Memory B cell (primary cell): ENCODE measurements around the gene RNF4.
A peak's percentile ranks its signal among the peaks of the same experiment; 100 is the strongest.

Experiments
- ATAC-seq: fragments of 150-1000 bp; cut with Tn5 transposase; 2 replicates; pipeline ENCODE4 v1.10.0; 2021; ENCODE audit warnings: low read depth, mild to moderate bottlenecking, moderate library complexity
- DNase-seq, 2 donors: peaks; one replicate each; pipeline ENCODE4 v3.0.0; 2022; ENCODE audit warnings: low spot score in 2 of 2
- H3K27ac Mint-ChIP-seq: one replicate; pipeline ENCODE4 v1.8.0; 2022; ENCODE audit warnings: mild to moderate bottlenecking, moderate library complexity, mixed read lengths
- H3K27me3 Mint-ChIP-seq: one replicate; pipeline ENCODE4 v1.8.0; 2022; ENCODE audit warnings: mixed read lengths
- H3K36me3 Mint-ChIP-seq: one replicate; pipeline ENCODE4 v1.8.0; 2022; ENCODE audit warnings: mild to moderate bottlenecking, mixed read lengths
- H3K4me1 Mint-ChIP-seq: one replicate; pipeline ENCODE4 v1.8.0; 2022; ENCODE audit warnings: mixed read lengths
- H3K4me3 Mint-ChIP-seq: one replicate; pipeline ENCODE4 v1.8.0; 2022; ENCODE audit warnings: mild to moderate bottlenecking, moderate library complexity, mixed read lengths
- H3K9me3 Mint-ChIP-seq: one replicate; pipeline ENCODE4 v1.8.0; 2022; ENCODE audit warnings: mixed read lengths

Gene RNF4

GRCh38 chr4:2483237-2483636 is 14.3 kb downstream of the RNF4 start:
- H3K36me3 Mint-ChIP-seq, result peaks cover 2% of the 10 kb centered on the region
- H3K9me3 Mint-ChIP-seq, result no peaks in the 10 kb centered on the region
- H3K4me1 Mint-ChIP-seq, result peaks cover 85% of the 10 kb centered on the region
- peak overlapping the region; percentile 85 for H3K27ac Mint-ChIP-seq
- DNase-seq (no peak), ATAC-seq (no peak)
- H3K27me3 Mint-ChIP-seq, result no peaks in the 10 kb centered on the region
- H3K4me3 Mint-ChIP-seq, result no peak overlapping the region

GRCh38 chr4:2484185-2484584 is 15.3 kb downstream of the RNF4 start:
- no peaks in the 10 kb centered on the region for H3K9me3 Mint-ChIP-seq
- H3K36me3 Mint-ChIP-seq, result peaks cover 2% of the 10 kb centered on the region
- DNase-seq, result no peak
- no peak for ATAC-seq
- H3K4me3 Mint-ChIP-seq, result peak overlapping the region; percentile 24
- peak overlapping the region; percentile 97 for H3K27ac Mint-ChIP-seq
- peaks cover 78% of the 10 kb centered on the region for H3K4me1 Mint-ChIP-seq
- H3K27me3 Mint-ChIP-seq, result no peaks in the 10 kb centered on the region

GRCh38 chr4:2484993-2485392 is 16.1 kb downstream of the RNF4 start:
- Mint-ChIP-seq H3K27me3 (no peaks in the 10 kb centered on the region), H3K9me3 (no peaks in the 10 kb centered on the region), H3K27ac (peak overlapping the region; percentile 97), H3K36me3 (peaks cover 4% of the 10 kb centered on the region), H3K4me1 (peaks cover 76% of the 10 kb centered on the region), H3K4me3 (peak overlapping the region; percentile 80)
- ATAC-seq (peak; percentile 91), DNase-seq (peak; percentile 68 to 81)

- peaks cover 69% of the 10 kb centered on the region for H3K4me1 Mint-ChIP-seq
- H3K36me3 Mint-ChIP-seq, result peaks cover 11% of the 10 kb centered on the region
- no peaks in the 10 kb centered on the region for H3K27me3 Mint-ChIP-seq
- H3K4me3 Mint-ChIP-seq, result peak overlapping the region; percentile 73
- H3K9me3 Mint-ChIP-seq, result no peaks in the 10 kb centered on the region
- ATAC-seq, result no peak
- peak overlapping the region; percentile 97 for H3K27ac Mint-ChIP-seq
- no peak for DNase-seq
Measured at GRCh38 chr4:2485956-2486355, 17.1 kb downstream of the RNF4 start.

- DNase-seq (no peak), ATAC-seq (no peak)
- Mint-ChIP-seq H3K27ac (peak overlapping the region; percentile 97), H3K4me3 (peak overlapping the region; percentile 73), H3K9me3 (no peaks in the 10 kb centered on the region), H3K4me1 (peaks cover 61% of the 10 kb centered on the region), H3K36me3 (peaks cover 11% of the 10 kb centered on the region), H3K27me3 (no peaks in the 10 kb centered on the region)
Measured at GRCh38 chr4:2486981-2487380, 18.1 kb downstream of the RNF4 start.

GRCh38 chr4:2487632-2488031 is 18.7 kb downstream of the RNF4 start:
- H3K27me3 Mint-ChIP-seq, result no peaks in the 10 kb centered on the region
- peak overlapping the region; percentile 68 for H3K27ac Mint-ChIP-seq
- peak overlapping the region; percentile 37 for H3K4me3 Mint-ChIP-seq

GRCh38 chr4:2489081-2489805 is 20.3 kb downstream of the RNF4 start:
- peaks cover 50% of the 10 kb centered on the region for H3K4me1 Mint-ChIP-seq
- peaks cover 16% of the 10 kb centered on the region for H3K36me3 Mint-ChIP-seq
- H3K27ac Mint-ChIP-seq, result no peak overlapping the region
- no peaks in the 10 kb centered on the region for H3K27me3 Mint-ChIP-seq
- H3K4me3 Mint-ChIP-seq, result no peak overlapping the region
- ATAC-seq (no peak), DNase-seq (no peak)
- H3K9me3 Mint-ChIP-seq, result no peaks in the 10 kb centered on the region

More at GRCh38 chr4:2487632-2488031, 18.7 kb downstream of the RNF4 start:
- ATAC-seq, result peak; percentile 32
- peaks cover 11% of the 10 kb centered on the region for H3K36me3 Mint-ChIP-seq
- H3K4me1 Mint-ChIP-seq, result peaks cover 55% of the 10 kb centered on the region
- DNase-seq, result no peak
- no peaks in the 10 kb centered on the region for H3K9me3 Mint-ChIP-seq

GRCh38 chr4:2489841-2490552 is 21.1 kb downstream of the RNF4 start:
- Mint-ChIP-seq H3K36me3 (peaks cover 16% of the 10 kb centered on the region), H3K4me3 (no peak overlapping the region), H3K9me3 (no peaks in the 10 kb centered on the region), H3K27ac (peak overlapping the region; percentile 63), H3K4me1 (peaks cover 46% of the 10 kb centered on the region), H3K27me3 (no peaks in the 10 kb centered on the region)
- no peak for DNase-seq
- ATAC-seq, result no peak

GRCh38 chr4:2492970-2493369 is 24.1 kb downstream of the RNF4 start:
- no peaks in the 10 kb centered on the region for H3K27me3 Mint-ChIP-seq
- no peak overlapping the region for H3K4me3 Mint-ChIP-seq
- DNase-seq, result no peak
- no peak for ATAC-seq
- H3K36me3 Mint-ChIP-seq, result peaks cover 22% of the 10 kb centered on the region
- H3K4me1 Mint-ChIP-seq, result peaks cover 35% of the 10 kb centered on the region
- no peaks in the 10 kb centered on the region for H3K9me3 Mint-ChIP-seq
- peak overlapping the region; percentile 70 for H3K27ac Mint-ChIP-seq

- Mint-ChIP-seq H3K27me3 (no peaks in the 10 kb centered on the region), H3K4me3 (no peak overlapping the region), H3K27ac (peak overlapping the region; percentile 38), H3K4me1 (peaks cover 25% of the 10 kb centered on the region), H3K36me3 (peaks cover 21% of the 10 kb centered on the region), H3K9me3 (no peaks in the 10 kb centered on the region)
- no peak for DNase-seq
- no peak for ATAC-seq
Measured at GRCh38 chr4:2494992-2495391, 26.1 kb downstream of the RNF4 start.

- ATAC-seq, result no peak
- no peak overlapping the region for H3K4me3 Mint-ChIP-seq
- no peak for DNase-seq
- peak overlapping the region; percentile 75 for H3K27ac Mint-ChIP-seq
- no peaks in the 10 kb centered on the region for H3K27me3 Mint-ChIP-seq
- peaks cover 24% of the 10 kb centered on the region for H3K4me1 Mint-ChIP-seq
- no peaks in the 10 kb centered on the region for H3K9me3 Mint-ChIP-seq
- H3K36me3 Mint-ChIP-seq, result peaks cover 16% of the 10 kb centered on the region
Measured at GRCh38 chr4:2497324-2497723, 28.4 kb downstream of the RNF4 start.

- peaks cover 12% of the 10 kb centered on the region for H3K36me3 Mint-ChIP-seq
- H3K27me3 Mint-ChIP-seq, result no peaks in the 10 kb centered on the region
- peaks cover 21% of the 10 kb centered on the region for H3K4me1 Mint-ChIP-seq
- peak overlapping the region; percentile 75 for H3K27ac Mint-ChIP-seq
- H3K9me3 Mint-ChIP-seq, result no peaks in the 10 kb centered on the region
- ATAC-seq (peak; percentile 98), DNase-seq (peak; percentile 24 to 67)
- peak overlapping the region; percentile 28 for H3K4me3 Mint-ChIP-seq
Measured at GRCh38 chr4:2497931-2498330, 29.0 kb downstream of the RNF4 start.

- H3K27ac Mint-ChIP-seq, result peak overlapping the region; percentile 35
- peaks cover 7% of the 10 kb centered on the region for H3K36me3 Mint-ChIP-seq
- DNase-seq (no peak), ATAC-seq (no peak)
- peaks cover 11% of the 10 kb centered on the region for H3K4me1 Mint-ChIP-seq
- H3K4me3 Mint-ChIP-seq, result no peak overlapping the region
- H3K27me3 Mint-ChIP-seq, result no peaks in the 10 kb centered on the region
- no peaks in the 10 kb centered on the region for H3K9me3 Mint-ChIP-seq
Measured at GRCh38 chr4:2500547-2500946, 31.6 kb downstream of the RNF4 start.

- H3K27ac Mint-ChIP-seq, result peak overlapping the region; percentile 36
- no peak overlapping the region for H3K4me3 Mint-ChIP-seq
- peaks cover 7% of the 10 kb centered on the region for H3K36me3 Mint-ChIP-seq
Measured at GRCh38 chr4:2501034-2501594, 32.2 kb downstream of the RNF4 start.

More at GRCh38 chr4:2501034-2501594, 32.2 kb downstream of the RNF4 start:
- no peaks in the 10 kb centered on the region for H3K9me3 Mint-ChIP-seq
- H3K27me3 Mint-ChIP-seq, result no peaks in the 10 kb centered on the region
- peaks cover 11% of the 10 kb centered on the region for H3K4me1 Mint-ChIP-seq
- DNase-seq (no peak), ATAC-seq (no peak)
